Fibroblast of the conjunctiva (primary cell): ENCODE results near the gene ASTL.

Experiments used
- DNase-seq: peaks from one replicate; pipeline ENCODE4 v3.0.0-alpha.2; 2010; ENCODE audit warnings: low read depth

ASTL gene

GRCh38 chr2:96130483-96130882, 7.8 kb downstream of the ASTL start:
- no peak for DNase-seq

GRCh38 chr2:96129528-96130120, 8.7 kb downstream of the ASTL start:
- no peak for DNase-seq

DNA sequence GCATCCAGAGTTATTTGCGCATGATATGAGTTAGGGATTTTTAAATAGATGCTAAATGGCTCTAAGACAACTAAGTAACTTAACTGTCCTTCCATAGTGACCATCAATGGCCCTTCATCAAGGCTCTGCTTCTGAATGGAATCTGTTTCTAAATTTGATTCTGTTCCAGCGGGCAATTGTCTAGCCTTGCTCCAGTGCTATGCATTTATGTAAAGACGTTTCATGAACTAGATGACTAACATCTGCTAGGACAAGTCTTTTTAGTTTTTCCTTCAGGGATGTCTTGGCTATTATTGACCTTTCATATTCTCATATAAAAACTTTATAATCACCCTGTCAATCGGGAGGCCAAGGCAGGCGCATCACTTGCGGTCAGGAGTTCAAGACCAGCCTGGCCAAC, 9.8 kb downstream of the ASTL start:
- DNase-seq = no peak

DNA sequence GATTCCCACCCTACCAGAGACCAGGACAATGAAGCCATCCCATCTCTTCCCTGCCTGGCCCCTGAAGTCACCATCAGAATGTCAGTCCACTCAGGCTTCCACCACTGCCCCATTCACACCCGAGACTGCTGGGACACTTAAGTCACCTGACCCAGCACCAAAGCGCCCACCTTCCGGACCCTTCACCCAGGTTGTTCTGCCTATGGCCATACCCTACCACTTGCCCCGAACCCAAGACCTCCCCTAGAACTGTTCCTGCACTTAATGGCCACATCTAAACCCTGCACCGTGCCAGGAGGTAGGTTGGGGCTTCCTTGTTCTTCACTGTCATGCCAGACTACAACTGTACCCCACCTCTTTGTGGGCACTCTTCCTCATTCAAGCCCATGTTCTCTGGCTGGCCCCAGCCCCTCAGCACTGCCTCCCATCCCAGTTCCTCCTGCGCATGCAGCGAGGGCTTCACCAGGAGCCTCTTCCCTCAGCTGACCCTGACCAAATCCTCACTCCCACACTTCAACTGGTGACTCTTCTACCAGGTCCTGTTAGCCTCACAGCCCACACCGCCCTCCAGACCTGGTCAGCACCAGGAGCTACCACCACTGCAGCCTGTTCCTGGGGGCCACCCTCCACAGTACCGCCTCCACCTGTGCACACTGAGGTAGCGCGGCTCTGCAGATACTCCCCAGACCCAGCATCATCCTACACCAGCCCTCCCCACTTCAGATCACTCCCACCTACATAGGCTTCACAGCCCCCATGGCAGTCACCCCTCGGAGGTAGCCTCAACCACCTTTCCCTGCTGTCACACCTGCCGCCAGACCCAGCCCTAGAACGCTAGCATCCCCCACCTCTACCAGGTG, 13.7 kb downstream of the ASTL start:
- DNase-seq = no peak

DNA sequence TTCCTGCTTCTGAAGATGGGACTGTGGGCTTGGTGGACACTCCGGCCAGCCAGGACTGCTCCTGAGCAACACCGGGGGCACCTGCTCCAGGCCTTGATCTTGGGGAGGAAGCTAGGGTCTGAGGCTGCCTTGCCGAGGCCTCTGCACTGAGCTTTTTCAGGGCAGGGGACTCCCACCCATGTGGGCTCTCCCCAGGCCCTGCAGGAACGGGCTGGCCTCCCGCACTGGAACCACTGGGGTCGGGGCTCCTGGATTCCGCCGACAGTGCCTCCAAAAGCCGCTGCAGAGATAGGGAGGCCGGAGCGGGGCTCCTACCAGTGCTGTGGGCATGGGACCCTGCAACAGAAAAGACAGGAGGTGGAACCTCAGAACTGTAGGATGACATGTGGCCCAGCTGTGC, 14.4 kb downstream of the ASTL start:
- DNase-seq = no peak

DNA sequence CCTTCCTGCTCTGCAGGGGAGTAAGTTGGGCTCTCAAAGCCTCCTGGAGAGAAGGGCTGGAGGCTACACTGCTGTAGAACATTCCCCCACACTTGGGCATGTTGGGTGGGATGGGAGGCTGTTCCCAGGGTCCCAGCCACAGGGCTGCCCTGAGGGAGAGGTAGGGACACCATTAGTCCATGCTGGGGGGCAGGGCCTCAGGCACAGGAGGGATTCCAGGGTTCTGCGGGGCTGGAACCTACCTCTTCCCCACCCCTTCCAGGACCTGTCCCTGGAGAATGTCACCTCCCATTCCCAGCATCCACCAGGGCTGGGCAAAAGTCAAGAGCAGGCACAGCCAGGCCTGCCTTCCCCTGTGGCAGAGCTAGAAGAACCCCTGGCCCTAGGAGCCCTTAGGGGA, 15.0 kb downstream of the ASTL start:
- DNase-seq = no peak

DNA sequence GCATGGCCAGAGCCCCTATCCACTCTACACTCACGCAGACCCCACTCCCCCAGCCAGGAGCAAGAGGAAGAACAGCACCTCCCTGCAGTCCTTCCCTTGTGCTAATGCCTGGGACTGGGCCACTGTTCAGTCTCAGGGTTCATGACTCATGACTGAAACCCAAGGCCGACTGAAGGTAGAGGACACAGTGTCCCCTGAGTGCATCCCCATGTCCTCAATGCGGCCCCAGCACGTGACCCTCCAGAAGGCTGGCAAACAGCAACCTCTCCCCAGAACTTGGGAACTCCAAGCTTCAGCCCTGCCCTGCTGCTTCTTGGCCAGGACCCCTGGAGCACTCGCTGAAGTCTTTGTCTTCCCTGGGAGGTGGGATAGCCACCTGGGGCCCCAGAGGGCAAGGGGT, 15.9 kb downstream of the ASTL start:
- DNase-seq = no peak

- no peak for DNase-seq
Measured at GRCh38 chr2:96121414-96121813, 16.9 kb downstream of the ASTL start.

DNA sequence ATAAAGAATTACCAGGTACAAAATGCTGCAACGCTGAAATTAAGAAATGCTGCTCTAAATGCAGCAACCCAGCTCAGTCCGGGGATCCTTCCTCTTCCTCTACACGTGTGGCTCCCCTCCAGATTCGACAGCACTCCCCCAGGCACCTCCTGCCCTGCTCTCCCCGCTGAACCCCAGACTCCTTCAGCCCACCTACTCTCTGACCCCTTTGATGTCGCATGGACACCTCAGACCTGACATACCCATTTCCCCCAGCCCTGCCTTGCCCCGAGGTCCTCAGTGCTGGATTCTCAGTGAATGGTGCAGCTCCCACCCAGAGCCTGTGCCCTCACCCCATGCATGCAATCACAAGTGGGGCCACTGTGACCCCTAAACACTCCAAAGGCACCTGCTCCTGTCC, 17.3 kb downstream of the ASTL start:
- DNase-seq = no peak

DNA sequence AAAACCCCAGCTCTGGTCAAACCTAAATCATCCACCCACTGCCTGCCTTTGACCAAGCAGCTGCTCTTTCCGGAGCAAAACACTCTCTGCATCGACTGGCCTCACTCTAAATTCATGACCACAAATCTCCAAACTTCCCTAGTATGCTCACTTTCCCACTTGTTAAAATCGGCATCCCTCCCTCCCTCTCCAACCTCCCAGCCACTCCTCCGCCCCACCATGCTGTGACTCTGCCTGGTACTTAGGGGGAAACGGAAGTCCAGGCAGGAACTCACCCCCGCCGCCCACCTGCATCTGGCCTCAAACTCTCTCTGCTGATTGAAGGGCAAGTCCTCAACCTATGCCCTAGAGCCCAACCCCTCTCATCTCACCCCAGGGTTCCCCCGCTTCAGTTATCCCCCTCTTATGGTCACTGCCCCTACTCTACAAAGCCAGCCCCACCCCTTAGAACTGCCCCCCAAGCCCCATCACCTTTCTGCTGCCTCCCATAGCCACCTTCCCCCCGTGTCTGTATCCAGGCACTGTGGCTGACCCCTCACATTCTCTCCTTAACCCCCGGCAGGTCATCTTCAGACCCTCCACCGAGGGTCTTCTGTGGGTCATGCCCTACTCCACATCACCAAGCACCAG, 18.1 kb downstream of the ASTL start:
- DNase-seq = no peak

DNA sequence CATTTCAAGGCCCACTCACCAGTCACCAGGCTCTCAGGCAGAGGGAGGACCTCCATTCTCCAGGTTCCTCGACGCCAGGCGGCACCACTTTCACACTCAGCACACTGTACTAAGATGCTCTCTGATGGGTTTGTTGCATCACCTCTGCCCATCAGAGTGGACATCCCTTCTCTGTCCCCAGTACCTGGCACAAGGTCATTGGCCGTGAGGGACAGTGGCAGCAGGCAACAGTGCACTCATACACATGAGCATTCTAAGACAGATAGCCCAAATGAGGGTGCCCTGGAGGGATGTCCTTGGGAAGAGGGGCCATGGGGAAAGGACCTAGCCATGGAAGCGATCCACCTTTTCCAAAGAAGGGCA, 18.9 kb downstream of the ASTL start:
- no peak for DNase-seq

GRCh38 chr2:96118698-96119388, 19.5 kb downstream of the ASTL start:
- DNase-seq = no peak

GRCh38 chr2:96117701-96118588, 20.4 kb downstream of the ASTL start:
- DNase-seq = no peak

DNA sequence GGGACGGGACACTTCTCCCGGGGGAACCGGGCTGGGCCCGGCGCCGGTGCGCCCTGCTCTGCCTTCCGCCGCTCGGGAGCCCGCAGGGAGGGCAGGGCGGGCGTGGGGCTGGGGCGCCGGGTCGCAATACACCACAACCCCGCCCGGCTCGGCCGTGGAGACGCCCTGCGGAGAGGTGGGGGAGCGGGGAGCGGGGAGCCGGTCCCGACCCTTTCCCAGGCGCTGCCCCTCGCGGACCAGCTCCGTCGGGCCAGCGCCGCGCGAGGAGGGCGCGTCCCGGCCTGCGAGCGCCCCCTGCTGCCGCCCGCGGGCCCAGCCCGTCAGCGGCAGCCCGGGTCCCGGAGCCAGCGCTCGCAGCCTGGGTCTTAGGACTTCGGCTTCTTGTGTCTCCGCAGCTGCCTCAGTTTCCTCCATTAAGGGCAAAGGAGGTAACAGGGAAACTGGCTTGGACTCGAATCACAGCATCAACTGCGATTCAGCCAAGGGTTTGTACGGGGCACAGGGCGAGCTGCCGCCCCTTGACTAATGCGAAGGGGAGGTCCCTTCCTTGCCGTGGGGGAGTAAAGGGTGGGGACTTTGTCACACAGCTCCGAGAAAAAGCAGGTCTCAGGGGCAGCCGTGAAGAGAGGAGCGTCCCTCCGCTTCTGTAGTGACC, 21.3 kb downstream of the ASTL start:
- no peak for DNase-seq

- DNase-seq = no peak
Measured at GRCh38 chr2:96116424-96116878, 21.9 kb downstream of the ASTL start, which contains the start of gene ADRA2B. TSS of gene ADRA2B (minus strand) at chr2:96116571. CDS start at chr2:96116149, 422 bp downstream.

GRCh38 chr2:96115631-96116423, 22.5 kb downstream of the ASTL start:
- DNase-seq = no peak

DNA sequence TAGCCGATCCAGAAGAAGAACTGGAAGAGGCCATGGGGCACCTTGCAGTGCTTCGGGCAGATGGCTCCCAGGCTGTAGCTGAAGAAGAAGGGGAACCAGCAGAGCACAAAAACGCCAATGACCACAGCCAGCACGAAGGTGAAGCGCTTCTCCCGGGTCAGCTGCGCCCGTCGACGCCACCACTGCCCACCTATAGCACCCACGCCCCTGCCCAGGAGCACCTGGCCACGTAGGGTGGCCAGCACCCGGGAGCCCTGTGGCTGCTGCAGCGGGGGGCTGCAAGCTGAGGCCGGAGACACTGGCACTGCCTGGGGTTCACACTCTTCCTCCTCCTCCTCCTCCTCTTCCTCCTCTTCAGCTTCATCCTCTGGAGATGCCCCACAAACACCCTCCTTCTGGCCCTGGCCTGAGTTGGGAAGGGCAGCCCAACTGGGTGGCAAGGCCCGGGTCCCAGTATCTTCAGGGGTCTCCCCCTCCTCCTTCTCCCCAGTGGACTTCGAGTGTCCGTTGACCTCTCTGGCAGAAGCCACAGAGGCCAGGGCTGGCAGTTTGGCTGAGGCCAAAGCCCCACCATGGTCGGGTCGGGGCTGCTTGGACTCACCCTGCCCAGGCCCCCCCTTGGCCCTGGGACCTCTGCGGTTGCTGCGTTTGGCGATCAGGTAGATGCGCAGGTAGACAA, 23.3 kb downstream of the ASTL start:
- DNase-seq = no peak

DNA sequence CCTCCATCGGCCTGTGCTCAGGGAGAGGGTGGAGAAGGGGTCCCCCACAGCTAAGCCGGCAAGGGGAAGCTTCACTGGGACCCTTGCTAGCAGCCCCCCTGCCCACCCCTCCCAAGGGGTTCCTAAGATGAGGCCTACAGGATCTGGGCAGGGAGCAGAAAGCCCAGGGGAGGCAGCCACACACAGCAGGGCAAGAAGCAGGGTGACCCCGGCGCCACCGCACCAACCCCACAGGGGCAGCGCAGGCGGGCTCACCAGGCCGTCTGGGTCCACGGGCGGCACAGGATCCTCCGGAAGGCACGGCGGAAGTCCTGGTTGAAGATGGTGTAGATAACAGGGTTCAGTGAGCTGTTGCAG, 23.8 kb downstream of the ASTL start:
- DNase-seq = no peak

DNA sequence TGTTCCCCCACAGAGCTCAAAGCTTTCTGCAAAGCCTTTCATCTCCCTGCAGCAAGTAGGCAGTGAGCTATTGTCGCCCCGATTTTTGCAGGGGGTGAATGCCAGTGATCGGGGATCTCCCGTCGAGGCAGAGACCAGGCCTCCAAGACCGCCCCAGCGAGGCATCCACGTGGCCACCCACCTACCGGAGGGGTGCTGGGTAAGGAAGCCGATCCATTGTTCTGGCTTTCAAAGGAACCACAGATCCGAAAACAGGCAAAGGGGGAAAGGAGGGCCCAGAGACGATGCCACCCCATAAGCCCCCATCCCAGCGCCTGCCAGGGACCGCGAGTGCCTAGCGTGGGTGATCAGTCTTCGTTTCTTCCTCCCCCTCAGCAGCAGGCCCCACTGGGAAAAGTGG, 24.4 kb downstream of the ASTL start:
- DNase-seq = no peak

GRCh38 chr2:96113367-96113677, 25.0 kb downstream of the ASTL start:
- no peak for DNase-seq
